Measurements from ENCODE around the gene RAB33B.

RAB33B gene

GRCh38 chr4:139525414-139525813 is 71.5 kb downstream of the RAB33B start:
- no peak for TF ChIP-seq CTCF (IDR thresholded peaks at IDR 0.05; ENCODE audit: borderline replicate concordance, control extremely low read depth, extremely low read depth, insufficient read depth, missing control alignments)
- in situ Hi-C loops (cut with MboI; ENCODE audit: low sequenced_read_pairs, unreplicated experiment), result no loop called here
- DNase-seq (ENCODE audit: low spot score), result no peak

Data from GM13976 (cell line).